Raji (cell line): ENCODE measurements around the gene ZNF768.

Source experiments
- POLR2A ChIP-seq: IDR thresholded peaks from 2 replicates; pipeline ENCODE4 v1.6.1; 2011; ENCODE audit warnings: low read depth, low read length, control low read depth; ENCODE audit not compliant: insufficient read depth

Gene ZNF768

DNA sequence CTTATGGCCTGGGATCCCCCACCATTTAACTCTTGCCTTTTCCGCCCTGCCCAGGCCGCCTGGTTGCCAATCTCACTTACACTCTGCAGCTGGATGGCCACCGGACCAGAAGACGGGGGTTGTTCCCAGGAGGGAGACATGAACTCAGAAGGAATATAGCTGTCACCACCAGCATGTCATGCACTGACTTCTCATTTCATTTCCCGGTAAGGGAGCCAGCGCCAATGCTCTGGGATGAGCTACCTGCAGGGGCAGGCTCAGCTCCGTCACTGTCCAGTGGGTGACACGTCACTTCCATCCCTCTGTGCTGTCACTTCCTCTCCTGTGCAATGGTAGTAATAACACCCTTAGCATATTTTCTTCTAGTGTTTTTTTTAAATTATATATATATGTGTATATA lies 27.1 kb downstream of the ZNF768 start:
- TF ChIP-seq POLR2A = no peak

DNA sequence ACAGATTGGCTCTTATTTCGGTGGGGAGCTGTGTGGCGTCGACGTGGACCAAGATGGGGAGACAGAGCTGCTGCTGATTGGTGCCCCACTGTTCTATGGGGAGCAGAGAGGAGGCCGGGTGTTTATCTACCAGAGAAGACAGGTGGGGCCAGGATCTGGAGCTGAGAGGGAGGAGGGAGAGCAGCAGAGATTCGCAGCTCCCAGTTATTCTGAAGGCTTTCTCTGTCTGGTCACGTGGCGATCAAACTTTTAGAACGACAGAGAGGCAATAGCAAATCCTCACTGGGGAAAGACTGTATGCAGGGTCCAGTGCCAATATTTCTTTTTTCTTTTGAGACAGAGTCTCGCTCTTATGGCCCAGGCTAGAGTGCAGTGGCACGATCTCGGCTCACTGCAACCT lies 31.7 kb downstream of the ZNF768 start:
- TF ChIP-seq POLR2A = no peak

GRCh38 chr16:30493941-30494488 lies 32.4 kb downstream of the ZNF768 start:
- TF ChIP-seq POLR2A = no peak

DNA sequence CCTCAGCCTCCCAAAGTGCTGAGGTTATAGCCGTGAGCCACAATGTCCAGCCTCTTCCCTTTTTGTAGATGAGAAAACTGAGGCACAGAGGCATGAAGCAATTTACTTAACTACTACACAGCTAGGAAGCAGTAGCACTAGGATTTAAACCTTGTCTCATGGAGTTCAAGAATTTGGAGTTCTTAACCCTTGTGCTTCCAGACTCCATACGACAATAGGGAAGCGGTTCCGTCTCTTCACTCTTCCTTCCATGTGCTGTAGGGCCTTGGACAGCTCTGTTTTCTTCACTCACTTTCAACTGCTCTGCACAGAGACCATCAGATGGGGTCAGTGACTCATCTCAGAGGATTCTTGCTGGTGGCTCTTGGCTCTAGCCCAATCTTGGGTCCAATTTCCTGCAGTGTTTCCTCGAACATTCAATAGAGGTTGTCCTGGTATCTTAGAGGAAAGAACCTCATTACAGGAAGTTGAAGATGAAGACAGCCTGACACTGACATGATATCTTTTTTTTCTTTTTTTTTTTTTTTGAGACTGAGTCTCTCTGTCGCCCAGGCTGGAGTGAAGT lies 34.5 kb downstream of the ZNF768 start:
- no peak for TF ChIP-seq POLR2A

- no peak for TF ChIP-seq POLR2A
Observed at GRCh38 chr16:30491229-30491628, 35.1 kb downstream of the ZNF768 start.

DNA sequence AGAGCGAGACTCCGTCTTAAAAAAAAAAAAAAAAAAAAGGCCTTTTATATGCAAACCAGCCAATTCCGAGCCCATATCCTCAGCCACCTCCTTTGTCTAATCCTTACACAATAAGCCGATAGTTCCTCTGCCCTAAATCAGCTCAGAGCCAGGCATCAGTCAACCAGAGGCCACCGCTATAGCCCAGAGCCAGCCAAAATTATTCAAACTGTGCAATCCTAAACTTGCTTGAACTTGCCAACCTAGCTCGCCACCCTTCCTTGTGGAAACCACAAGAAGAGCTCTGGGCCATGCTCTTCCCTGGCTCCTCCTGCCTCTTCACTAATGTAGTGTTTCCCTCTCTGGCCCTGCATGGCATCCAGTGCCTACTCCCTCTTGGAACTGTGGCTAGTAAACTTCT lies 36.2 kb downstream of the ZNF768 start:
- TF ChIP-seq POLR2A = no peak

DNA sequence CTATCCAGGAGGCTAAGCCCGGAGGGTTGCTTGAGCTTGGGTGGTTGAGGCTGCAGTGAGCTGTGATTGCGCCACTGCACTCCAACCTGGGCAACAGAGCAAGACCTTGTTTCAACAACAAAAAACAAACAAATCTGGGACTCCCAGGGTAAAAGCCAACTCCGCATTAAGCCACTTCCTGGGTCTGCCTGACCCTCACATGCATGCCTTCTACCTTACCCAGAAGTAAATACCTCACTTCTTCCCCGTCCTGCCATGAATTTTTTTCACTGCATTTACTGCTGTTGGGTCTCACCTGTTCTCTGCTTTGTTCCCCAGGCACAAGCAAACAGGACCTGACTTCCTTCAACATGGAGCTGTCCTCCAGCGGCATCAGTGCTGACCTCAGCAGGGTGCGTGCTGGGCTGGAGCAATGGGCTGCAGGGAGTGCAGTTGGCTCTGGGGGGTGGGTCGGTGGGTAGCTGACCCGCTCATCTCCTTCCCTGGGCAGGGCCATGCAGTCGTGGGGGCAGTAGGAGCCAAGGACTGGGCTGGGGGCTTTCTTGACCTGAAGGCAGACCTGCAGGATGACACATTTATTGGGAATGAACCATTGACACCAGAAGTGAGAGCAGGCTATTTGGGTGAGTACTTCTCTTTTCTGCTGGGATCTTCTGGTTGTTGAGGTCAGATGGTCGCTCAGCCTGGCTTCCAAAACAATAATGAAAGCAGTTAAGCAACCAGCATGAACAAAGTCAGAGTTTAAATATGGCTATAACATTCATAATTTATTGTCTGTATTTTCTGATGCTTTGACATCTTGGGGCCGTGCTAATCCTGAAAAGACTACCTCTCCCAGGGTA lies 37.4 kb downstream of the ZNF768 start:
- no peak for TF ChIP-seq POLR2A

GRCh38 chr16:30485818-30486436 lies 40.4 kb downstream of the ZNF768 start:
- no peak for TF ChIP-seq POLR2A

DNA sequence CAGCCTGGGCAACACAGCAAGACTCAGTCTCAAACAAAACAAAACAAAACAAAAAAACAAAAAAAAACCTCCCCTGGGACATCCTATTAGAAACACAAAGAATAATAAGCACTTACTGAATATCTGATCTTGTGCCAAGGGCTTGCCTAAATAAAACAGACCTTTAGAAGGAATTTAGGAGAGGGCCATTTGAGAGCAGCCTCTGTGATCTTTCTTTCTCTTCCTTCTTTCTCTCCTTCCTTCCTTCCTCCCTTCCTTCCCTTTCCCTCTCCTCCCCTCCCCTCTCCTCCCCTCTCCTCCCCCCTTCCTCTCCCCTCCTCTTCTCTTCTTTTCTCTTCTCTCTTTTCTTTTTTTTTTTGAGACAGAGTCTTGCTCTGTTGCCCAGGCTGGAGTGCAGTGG lies 41.5 kb downstream of the ZNF768 start:
- no peak for TF ChIP-seq POLR2A

- TF ChIP-seq POLR2A = no peak
Observed at GRCh38 chr16:30482366-30482765, 44.0 kb downstream of the ZNF768 start.

DNA sequence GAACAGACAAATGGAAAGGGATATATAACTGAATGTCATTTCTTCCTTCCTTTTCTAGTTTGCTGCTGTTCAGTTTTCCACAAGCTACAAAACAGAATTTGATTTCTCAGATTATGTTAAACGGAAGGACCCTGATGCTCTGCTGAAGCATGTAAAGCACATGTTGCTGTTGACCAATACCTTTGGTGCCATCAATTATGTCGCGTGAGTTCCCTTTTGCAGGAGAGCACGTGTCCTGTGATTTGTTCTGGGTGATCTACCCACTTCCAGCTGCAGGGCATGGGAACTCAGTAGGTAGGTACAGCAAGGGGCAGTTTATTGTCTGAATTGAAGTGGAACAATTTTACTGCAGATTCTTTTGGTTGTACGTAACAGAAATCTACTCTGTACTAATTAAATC lies 45.0 kb downstream of the ZNF768 start:
- TF ChIP-seq POLR2A = no peak

- TF ChIP-seq POLR2A = no peak
Observed at GRCh38 chr16:30478766-30479478, 47.4 kb downstream of the ZNF768 start.

DNA sequence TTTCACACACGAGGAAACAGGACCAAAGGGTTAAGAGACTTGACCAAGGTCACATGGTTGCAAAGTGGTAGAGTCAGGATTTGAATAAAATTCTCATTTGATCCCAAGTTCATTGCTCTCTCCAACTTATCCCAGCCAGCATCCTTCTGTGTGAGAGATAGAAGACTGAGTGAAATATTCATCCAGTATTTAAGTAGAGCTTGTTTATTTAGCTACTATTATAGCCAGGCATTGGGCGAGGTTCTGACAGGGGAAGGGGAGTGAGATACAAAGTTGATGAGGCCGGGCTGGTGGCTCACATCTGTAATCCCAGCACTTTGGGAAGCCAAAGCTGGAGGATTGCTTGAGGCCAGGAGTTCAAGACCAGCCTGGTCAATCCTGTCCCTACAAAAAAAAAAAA lies 49.4 kb downstream of the ZNF768 start:
- TF ChIP-seq POLR2A = no peak

GRCh38 chr16:30474684-30475083 lies 51.7 kb downstream of the ZNF768 start:
- no peak for TF ChIP-seq POLR2A

DNA sequence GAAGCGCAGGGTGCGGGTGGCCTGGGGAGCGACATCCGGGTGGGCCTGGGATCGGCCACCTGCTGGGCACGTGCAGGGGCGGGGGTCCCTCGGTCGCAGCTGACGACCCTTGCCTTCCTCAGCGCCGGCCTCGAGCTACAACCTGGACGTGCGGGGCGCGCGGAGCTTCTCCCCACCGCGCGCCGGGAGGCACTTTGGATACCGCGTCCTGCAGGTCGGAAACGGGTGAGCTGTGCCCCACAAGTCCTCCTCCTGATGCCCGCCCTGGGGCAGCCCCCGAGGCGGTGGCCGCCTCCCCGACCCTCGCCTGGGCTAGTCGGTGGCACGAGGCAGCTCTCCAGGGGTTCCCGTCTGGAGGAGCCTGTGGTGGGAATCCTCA lies 52.3 kb downstream of the ZNF768 start:
- no peak for TF ChIP-seq POLR2A
